ENCODE results near the gene FSTL4.

FSTL4 gene

GRCh38 chr5:133259199-133259997 lies 352.9 kb downstream of the FSTL4 start:
- DNase-seq (peak; percentile 86), ATAC-seq (ENCODE audit: insufficient read depth, low read depth) (peak; percentile 99)
- no peaks in the 10 kb centered on the region for H3K9me3 ChIP-seq (ENCODE audit: insufficient read depth, low read length, severe bottlenecking)
- no peak overlapping the region for H2AFZ ChIP-seq (ENCODE audit: low read depth, low read length)
- no peak for TF ChIP-seq CTCF (IDR thresholded peaks at IDR 0.05; ENCODE audit: borderline replicate concordance, extremely low read depth, low read length, poor library complexity, severe bottlenecking)
- TF ChIP-seq EZH2 (IDR thresholded peaks at IDR 0.05; ENCODE audit: borderline replicate concordance, low read depth, low read length, severe bottlenecking), result no peak
- no peak overlapping the region for H3K9ac ChIP-seq (ENCODE audit: low read depth, low read length)
- no peaks in the 10 kb centered on the region for H3K79me2 ChIP-seq (ENCODE audit: insufficient read depth, low read length)
- H3K4me2 ChIP-seq (ENCODE audit: insufficient read depth, low read length), result peak overlapping the region; percentile 44
- H3K27ac ChIP-seq (ENCODE audit: low read length), result peak overlapping the region; percentile 46
- no peaks in the 10 kb centered on the region for H4K20me1 ChIP-seq (ENCODE audit: insufficient read depth, low read length)
- no peaks in the 10 kb centered on the region for H3K27me3 ChIP-seq (ENCODE audit: insufficient read depth, low read length, poor library complexity)
- H3K4me1 ChIP-seq (ENCODE audit: insufficient read depth, low read length), result peaks cover 57% of the 10 kb centered on the region
- no peak overlapping the region; a peak in 1 of 4 replicates for H3K4me3 ChIP-seq (ENCODE audit: low read depth in 1 of 2, low read length in 2 of 2)
- H3K36me3 ChIP-seq (ENCODE audit: insufficient read depth, low read length), result no peaks in the 10 kb centered on the region

GRCh38 chr5:133257977-133258376 lies 354.4 kb downstream of the FSTL4 start:
- no peak overlapping the region for H3K9ac ChIP-seq (ENCODE audit: low read depth, low read length)
- DNase-seq (no peak), ATAC-seq (ENCODE audit: insufficient read depth, low read depth) (no peak)
- TF ChIP-seq CTCF (IDR thresholded peaks at IDR 0.05; ENCODE audit: borderline replicate concordance, extremely low read depth, low read length, poor library complexity, severe bottlenecking) (no peak), EZH2 (IDR thresholded peaks at IDR 0.05; ENCODE audit: borderline replicate concordance, low read depth, low read length, severe bottlenecking) (no peak)
- H3K27me3 ChIP-seq (ENCODE audit: insufficient read depth, low read length, poor library complexity), result no peaks in the 10 kb centered on the region
- H3K27ac ChIP-seq (ENCODE audit: low read length), result 0 out of 2 replicates have a peak overlapping the region, but pooled peaks have one; percentile 48
- H2AFZ ChIP-seq (ENCODE audit: low read depth, low read length), result no peak overlapping the region
- no peaks in the 10 kb centered on the region for H3K9me3 ChIP-seq (ENCODE audit: insufficient read depth, low read length, severe bottlenecking)
- no peaks in the 10 kb centered on the region for H3K79me2 ChIP-seq (ENCODE audit: insufficient read depth, low read length)
- no peaks in the 10 kb centered on the region for H4K20me1 ChIP-seq (ENCODE audit: insufficient read depth, low read length)
- H3K36me3 ChIP-seq (ENCODE audit: insufficient read depth, low read length), result no peaks in the 10 kb centered on the region
- H3K4me3 ChIP-seq (ENCODE audit: low read depth in 1 of 2, low read length in 2 of 2), result no peak overlapping the region
- H3K4me2 ChIP-seq (ENCODE audit: insufficient read depth, low read length), result no peak overlapping the region
- peaks cover 64% of the 10 kb centered on the region for H3K4me1 ChIP-seq (ENCODE audit: insufficient read depth, low read length)

GRCh38 chr5:133256276-133256675 lies 356.1 kb downstream of the FSTL4 start:
- Histone ChIP-seq H3K27ac (ENCODE audit: low read length) (no peak overlapping the region), H3K79me2 (ENCODE audit: insufficient read depth, low read length) (no peaks in the 10 kb centered on the region), H3K36me3 (ENCODE audit: insufficient read depth, low read length) (no peaks in the 10 kb centered on the region), H3K4me3 (ENCODE audit: low read depth in 1 of 2, low read length in 2 of 2) (no peak overlapping the region), H3K9me3 (ENCODE audit: insufficient read depth, low read length, severe bottlenecking) (no peaks in the 10 kb centered on the region), H3K9ac (ENCODE audit: low read depth, low read length) (no peak overlapping the region), H2AFZ (ENCODE audit: low read depth, low read length) (no peak overlapping the region), H3K27me3 (ENCODE audit: insufficient read depth, low read length, poor library complexity) (no peaks in the 10 kb centered on the region), H3K4me2 (ENCODE audit: insufficient read depth, low read length) (no peak overlapping the region), H3K4me1 (ENCODE audit: insufficient read depth, low read length) (peaks cover 81% of the 10 kb centered on the region), H4K20me1 (ENCODE audit: insufficient read depth, low read length) (no peaks in the 10 kb centered on the region)
- DNase-seq (no peak), ATAC-seq (ENCODE audit: insufficient read depth, low read depth) (no peak)
- TF ChIP-seq EZH2 (IDR thresholded peaks at IDR 0.05; ENCODE audit: borderline replicate concordance, low read depth, low read length, severe bottlenecking) (no peak), CTCF (IDR thresholded peaks at IDR 0.05; ENCODE audit: borderline replicate concordance, extremely low read depth, low read length, poor library complexity, severe bottlenecking) (no peak)
